ENCODE results near the gene SNX1.

Gene SNX1

DNA sequence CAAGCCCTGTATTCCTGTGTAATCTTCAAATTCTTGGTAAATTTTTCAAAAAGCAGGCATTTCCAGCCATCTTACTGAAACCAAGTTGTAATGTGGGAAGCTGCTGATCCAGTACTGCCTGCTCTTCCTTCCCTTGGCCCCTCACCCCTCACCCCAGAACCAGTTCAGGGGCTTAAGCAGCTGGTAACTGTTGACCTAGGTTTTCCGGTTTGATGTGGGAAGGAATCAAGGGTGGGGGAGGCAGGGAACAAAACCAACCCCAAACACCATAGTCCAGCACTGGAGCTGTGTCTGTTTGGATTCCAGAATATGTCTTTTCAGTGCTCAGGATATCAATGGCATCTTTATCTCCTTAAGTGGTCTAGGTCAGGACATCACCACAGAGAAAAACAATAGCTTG lies 26.7 kb downstream of the SNX1 start:
- peaks cover 74% of the 10 kb centered on the region for H3K36me3 ChIP-seq (ENCODE audit: insufficient read depth, insufficient read length, low read length)

DNA sequence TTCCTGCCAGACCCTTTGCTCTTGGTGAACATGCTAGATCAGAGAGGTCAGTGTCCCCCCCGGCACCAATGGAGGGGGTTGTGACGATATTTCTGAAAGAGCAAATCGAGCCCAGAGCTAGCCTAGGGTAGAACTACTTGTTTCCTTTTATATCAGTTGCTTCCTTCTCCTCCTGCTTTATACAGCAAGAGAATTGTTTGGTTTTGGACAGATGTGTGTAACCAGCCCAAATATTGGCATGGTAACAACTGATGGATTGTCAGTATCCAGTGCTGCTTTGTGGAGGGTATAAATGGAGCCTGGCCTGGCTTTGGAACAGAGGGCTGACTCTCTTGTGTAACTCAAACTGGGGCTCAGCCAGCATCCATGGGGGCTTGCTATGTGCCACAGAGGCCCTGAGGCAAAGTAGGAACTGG lies 27.2 kb downstream of the SNX1 start:
- no peak for DNase-seq (ENCODE audit: low read depth, low spot score)

More for the DNA sequence above, 26.7 kb downstream of the SNX1 start:
- no peaks in the 10 kb centered on the region for H3K27me3 ChIP-seq (ENCODE audit: insufficient read depth, insufficient read length)
- no peaks in the 10 kb centered on the region for H3K9me3 ChIP-seq (ENCODE audit: insufficient read depth, low read length)
- no peak overlapping the region for H3K4me3 ChIP-seq (ENCODE audit: insufficient read length, low read depth)
- no peak for TF ChIP-seq ZNF274 (IDR thresholded peaks at IDR 0.05; ENCODE audit: low read depth, low read length)
- no peak for DNase-seq (ENCODE audit: low read depth, low spot score)
- H3K4me1 ChIP-seq (ENCODE audit: insufficient read depth, insufficient read length): no peaks in the 10 kb centered on the region
- no peak overlapping the region for H3K9ac ChIP-seq (ENCODE audit: insufficient read length, low read depth)

DNA sequence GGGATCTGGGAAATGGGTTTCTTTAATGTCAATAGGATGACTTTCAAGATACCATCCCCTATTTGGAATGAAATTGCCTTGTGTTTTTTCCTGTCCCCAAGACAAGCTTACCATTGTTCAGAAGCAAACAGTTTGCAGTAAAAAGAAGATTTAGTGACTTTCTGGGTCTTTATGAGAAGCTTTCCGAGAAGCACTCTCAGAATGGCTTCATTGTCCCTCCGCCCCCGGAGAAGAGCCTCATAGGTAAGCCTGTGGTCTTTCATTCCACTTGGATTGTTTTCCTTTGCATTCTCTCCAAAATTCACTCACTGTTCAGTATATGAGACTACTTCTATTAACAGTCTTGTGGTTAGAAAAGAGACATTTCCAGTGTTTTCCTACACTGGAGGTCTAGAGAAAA lies 30.2 kb downstream of the SNX1 start:
- DNase-seq (ENCODE audit: low read depth, low spot score): no peak
- Histone ChIP-seq H3K4me3 (ENCODE audit: insufficient read length, low read depth) (no peak overlapping the region), H3K27me3 (ENCODE audit: insufficient read depth, insufficient read length) (no peaks in the 10 kb centered on the region), H3K36me3 (ENCODE audit: insufficient read depth, insufficient read length, low read length) (peaks cover 82% of the 10 kb centered on the region), H3K9me3 (ENCODE audit: insufficient read depth, low read length) (no peaks in the 10 kb centered on the region), H3K4me1 (ENCODE audit: insufficient read depth, insufficient read length) (no peaks in the 10 kb centered on the region), H3K9ac (ENCODE audit: insufficient read length, low read depth) (no peak overlapping the region)
- TF ChIP-seq ZNF274 (IDR thresholded peaks at IDR 0.05; ENCODE audit: low read depth, low read length) (no peak), SUZ12 (IDR thresholded peaks at IDR 0.05; ENCODE audit: extremely low read depth, insufficient read depth, insufficient read length) (no peak), YY1 (IDR thresholded peaks at IDR 0.05; ENCODE audit: insufficient read depth, insufficient read length) (no peak)

More for the DNA sequence above, 27.2 kb downstream of the SNX1 start:
- H3K4me3 ChIP-seq (ENCODE audit: insufficient read length, low read depth): no peak overlapping the region
- no peaks in the 10 kb centered on the region for H3K27me3 ChIP-seq (ENCODE audit: insufficient read depth, insufficient read length)
- TF ChIP-seq ZNF274 (IDR thresholded peaks at IDR 0.05; ENCODE audit: low read depth, low read length): no peak
- no peak for TF ChIP-seq YY1 (IDR thresholded peaks at IDR 0.05; ENCODE audit: insufficient read depth, insufficient read length)
- TF ChIP-seq SUZ12 (IDR thresholded peaks at IDR 0.05; ENCODE audit: extremely low read depth, insufficient read depth, insufficient read length): no peak
- no peaks in the 10 kb centered on the region for H3K4me1 ChIP-seq (ENCODE audit: insufficient read depth, insufficient read length)
- no peaks in the 10 kb centered on the region for H3K9me3 ChIP-seq (ENCODE audit: insufficient read depth, low read length)
- H3K9ac ChIP-seq (ENCODE audit: insufficient read length, low read depth): no peak overlapping the region
- peaks cover 77% of the 10 kb centered on the region for H3K36me3 ChIP-seq (ENCODE audit: insufficient read depth, insufficient read length, low read length)

DNA sequence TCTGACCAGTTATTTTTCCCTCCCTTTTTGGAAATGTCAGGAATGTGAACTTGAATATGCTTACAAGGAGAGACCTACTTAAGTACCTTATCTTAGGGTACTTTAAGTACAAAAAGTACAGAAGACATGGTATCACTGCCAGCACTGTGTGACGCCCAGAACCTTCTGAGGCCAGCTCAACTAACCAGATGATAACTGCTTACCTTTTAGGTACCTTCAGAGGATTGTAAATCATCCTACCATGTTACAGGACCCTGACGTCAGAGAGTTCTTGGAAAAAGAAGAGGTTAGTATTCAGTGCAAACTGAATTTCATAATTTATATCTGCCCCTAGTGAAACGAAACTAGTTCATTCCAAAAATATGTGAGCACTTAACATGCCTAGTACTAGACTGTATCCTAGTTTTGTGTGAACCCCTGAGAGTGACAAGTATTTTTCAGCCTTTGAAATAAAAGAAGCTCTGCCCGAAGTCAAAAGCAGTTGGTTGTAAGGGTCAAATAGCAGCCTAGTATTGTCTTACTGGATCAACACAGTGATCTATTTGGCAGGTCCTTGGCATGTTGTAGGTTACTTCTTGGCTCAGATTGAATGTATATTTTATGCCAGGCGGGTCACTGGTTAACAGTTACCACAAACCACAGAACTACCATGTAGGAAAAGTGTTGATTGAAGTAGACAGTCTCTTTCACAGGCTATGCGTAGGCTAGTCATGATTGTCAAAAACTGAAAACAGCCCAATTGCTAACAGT lies 31.9 kb downstream of the SNX1 start:
- H3K4me3 ChIP-seq (ENCODE audit: insufficient read length, low read depth): no peak overlapping the region
- no peak overlapping the region for H3K9ac ChIP-seq (ENCODE audit: insufficient read length, low read depth)
- no peak for TF ChIP-seq ZNF274 (IDR thresholded peaks at IDR 0.05; ENCODE audit: low read depth, low read length)
- TF ChIP-seq SUZ12 (IDR thresholded peaks at IDR 0.05; ENCODE audit: extremely low read depth, insufficient read depth, insufficient read length): no peak
- TF ChIP-seq YY1 (IDR thresholded peaks at IDR 0.05; ENCODE audit: insufficient read depth, insufficient read length): no peak
- no peaks in the 10 kb centered on the region for H3K9me3 ChIP-seq (ENCODE audit: insufficient read depth, low read length)
- no peaks in the 10 kb centered on the region for H3K4me1 ChIP-seq (ENCODE audit: insufficient read depth, insufficient read length)
- H3K36me3 ChIP-seq (ENCODE audit: insufficient read depth, insufficient read length, low read length): peaks cover 85% of the 10 kb centered on the region
- no peak for DNase-seq (ENCODE audit: low read depth, low spot score)
- no peaks in the 10 kb centered on the region for H3K27me3 ChIP-seq (ENCODE audit: insufficient read depth, insufficient read length)

DNA sequence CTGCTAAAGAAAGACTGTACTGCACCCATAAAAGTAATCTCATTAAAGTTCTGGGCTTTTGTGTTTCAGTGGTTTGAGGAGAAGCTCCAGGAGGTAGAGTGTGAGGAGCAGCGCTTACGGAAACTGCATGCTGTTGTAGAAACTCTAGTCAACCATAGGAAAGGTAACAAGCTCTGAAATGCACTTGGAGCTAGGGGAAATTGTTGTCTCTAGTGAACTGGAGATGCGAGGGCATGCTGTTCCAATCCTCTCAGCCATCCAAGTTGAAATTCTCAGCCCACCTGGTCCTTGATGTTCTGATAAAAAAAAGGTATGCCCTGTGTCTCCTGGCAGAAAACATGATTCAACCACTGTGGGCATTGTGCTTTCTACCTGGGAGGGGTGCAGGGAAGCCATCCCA lies 34.4 kb downstream of the SNX1 start:
- TF ChIP-seq YY1 (IDR thresholded peaks at IDR 0.05; ENCODE audit: insufficient read depth, insufficient read length) (no peak), SUZ12 (IDR thresholded peaks at IDR 0.05; ENCODE audit: extremely low read depth, insufficient read depth, insufficient read length) (no peak), ZNF274 (IDR thresholded peaks at IDR 0.05; ENCODE audit: low read depth, low read length) (no peak)
- no peak for DNase-seq (ENCODE audit: low read depth, low spot score)
- Histone ChIP-seq H3K4me1 (ENCODE audit: insufficient read depth, insufficient read length) (no peaks in the 10 kb centered on the region), H3K9me3 (ENCODE audit: insufficient read depth, low read length) (no peaks in the 10 kb centered on the region), H3K36me3 (ENCODE audit: insufficient read depth, insufficient read length, low read length) (peaks cover 86% of the 10 kb centered on the region), H3K27me3 (ENCODE audit: insufficient read depth, insufficient read length) (no peaks in the 10 kb centered on the region), H3K4me3 (ENCODE audit: insufficient read length, low read depth) (no peak overlapping the region), H3K9ac (ENCODE audit: insufficient read length, low read depth) (no peak overlapping the region)

DNA sequence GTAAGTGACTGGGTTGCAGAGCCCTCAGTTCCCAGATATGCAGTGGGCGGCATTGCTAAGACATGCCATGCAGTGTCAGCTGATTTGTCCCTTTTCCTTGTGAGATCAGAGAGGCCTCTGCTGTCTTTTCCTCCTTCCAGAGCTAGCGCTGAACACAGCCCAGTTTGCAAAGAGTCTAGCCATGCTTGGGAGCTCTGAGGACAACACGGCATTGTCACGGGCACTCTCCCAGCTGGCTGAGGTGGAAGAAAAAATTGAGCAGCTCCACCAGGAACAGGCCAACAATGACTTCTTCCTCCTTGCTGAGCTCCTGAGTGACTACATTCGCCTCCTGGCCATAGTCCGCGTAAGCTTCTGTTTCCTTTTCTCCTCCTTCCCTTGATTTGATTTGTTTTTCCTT lies 35.8 kb downstream of the SNX1 start:
- no peak overlapping the region for H3K9ac ChIP-seq (ENCODE audit: insufficient read length, low read depth)
- no peaks in the 10 kb centered on the region for H3K27me3 ChIP-seq (ENCODE audit: insufficient read depth, insufficient read length)
- peaks cover 88% of the 10 kb centered on the region for H3K36me3 ChIP-seq (ENCODE audit: insufficient read depth, insufficient read length, low read length)
- H3K4me3 ChIP-seq (ENCODE audit: insufficient read length, low read depth): no peak overlapping the region
- no peaks in the 10 kb centered on the region for H3K9me3 ChIP-seq (ENCODE audit: insufficient read depth, low read length)
- TF ChIP-seq SUZ12 (IDR thresholded peaks at IDR 0.05; ENCODE audit: extremely low read depth, insufficient read depth, insufficient read length): no peak
- TF ChIP-seq YY1 (IDR thresholded peaks at IDR 0.05; ENCODE audit: insufficient read depth, insufficient read length): no peak
- TF ChIP-seq ZNF274 (IDR thresholded peaks at IDR 0.05; ENCODE audit: low read depth, low read length): no peak
- no peaks in the 10 kb centered on the region for H3K4me1 ChIP-seq (ENCODE audit: insufficient read depth, insufficient read length)
- DNase-seq (ENCODE audit: low read depth, low spot score): no peak

DNA sequence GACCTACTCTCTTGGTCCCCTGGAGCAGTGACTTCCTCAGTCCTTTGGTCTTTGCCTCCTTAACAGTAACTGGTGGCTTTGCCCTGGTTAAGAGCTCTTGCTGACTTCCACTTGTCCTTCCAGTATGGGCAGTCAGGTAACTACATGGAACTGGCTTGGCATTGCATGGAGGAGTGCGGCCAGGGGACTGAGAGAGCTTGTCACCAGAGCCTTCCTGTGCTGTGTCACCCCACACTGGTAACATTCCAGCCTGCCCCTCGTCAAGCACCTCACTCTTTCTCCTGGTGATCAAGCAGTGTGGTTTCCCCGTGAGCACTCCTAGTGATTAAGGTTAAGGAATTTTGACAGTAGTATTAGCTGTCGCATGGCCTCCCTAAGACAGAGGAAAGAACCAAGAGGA lies 36.4 kb downstream of the SNX1 start:
- Histone ChIP-seq H3K4me1 (ENCODE audit: insufficient read depth, insufficient read length) (no peaks in the 10 kb centered on the region), H3K9ac (ENCODE audit: insufficient read length, low read depth) (no peak overlapping the region), H3K36me3 (ENCODE audit: insufficient read depth, insufficient read length, low read length) (peaks cover 88% of the 10 kb centered on the region), H3K9me3 (ENCODE audit: insufficient read depth, low read length) (no peaks in the 10 kb centered on the region), H3K4me3 (ENCODE audit: insufficient read length, low read depth) (no peak overlapping the region), H3K27me3 (ENCODE audit: insufficient read depth, insufficient read length) (no peaks in the 10 kb centered on the region)
- no peak for DNase-seq (ENCODE audit: low read depth, low spot score)
- TF ChIP-seq ZNF274 (IDR thresholded peaks at IDR 0.05; ENCODE audit: low read depth, low read length) (no peak), SUZ12 (IDR thresholded peaks at IDR 0.05; ENCODE audit: extremely low read depth, insufficient read depth, insufficient read length) (no peak), YY1 (IDR thresholded peaks at IDR 0.05; ENCODE audit: insufficient read depth, insufficient read length) (no peak)
